ENCODE data around the gene SLC35G3.
"Not testable (repeated sequence)": the region's sequence is repeated elsewhere in the genome, so short reads cannot be mapped to it uniquely, and the experiment has no call there.

The SLC35G3 gene

DNA sequence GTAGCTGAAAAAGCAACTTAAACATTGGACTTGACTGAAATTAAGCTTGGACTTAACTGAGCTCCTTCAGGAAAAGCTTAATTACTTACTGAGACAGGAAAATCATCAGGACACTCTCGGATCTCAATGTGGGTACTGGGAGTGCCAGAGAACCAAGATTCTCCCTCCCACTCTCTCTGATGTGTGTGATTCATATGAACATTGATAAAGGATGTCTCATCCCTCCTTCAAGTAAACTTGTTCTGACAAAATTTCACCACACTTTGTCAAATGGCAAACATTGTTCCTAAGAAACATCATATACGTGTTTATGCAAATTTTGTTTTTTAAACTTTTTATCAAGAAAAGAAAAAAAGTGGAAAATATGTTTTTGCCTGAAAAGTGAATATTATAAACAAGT is 44.6 kb upstream of the SLC35G3 start:
- TF ChIP-seq CTCF (conservative IDR thresholded peaks at IDR 0.05; ENCODE audit: low read length) = no peak
- peak; percentile 53 for DNase-seq (ENCODE audit: low read depth)
- H3K4me3 ChIP-seq (ENCODE audit: low read length) = no peak overlapping the region

GRCh38 chr17:35236821-35237220 is 42.6 kb upstream of the SLC35G3 start:
- no peak overlapping the region for H3K4me3 ChIP-seq (ENCODE audit: low read length)
- no peak for TF ChIP-seq CTCF (conservative IDR thresholded peaks at IDR 0.05; ENCODE audit: low read length)
- DNase-seq (ENCODE audit: low read depth) = peak; percentile 47

- DNase-seq (ENCODE audit: low read depth) = no peak
- H3K4me3 ChIP-seq (ENCODE audit: low read length) = no peak overlapping the region
- no peak for TF ChIP-seq CTCF (conservative IDR thresholded peaks at IDR 0.05; ENCODE audit: low read length)
Measured at GRCh38 chr17:35235917-35236316, 41.7 kb upstream of the SLC35G3 start.

- no peak for TF ChIP-seq CTCF (conservative IDR thresholded peaks at IDR 0.05; ENCODE audit: low read length)
- H3K4me3 ChIP-seq (ENCODE audit: low read length) = no peak overlapping the region
- no peak for DNase-seq (ENCODE audit: low read depth)
Measured at GRCh38 chr17:35235289-35235688, 41.1 kb upstream of the SLC35G3 start.

DNA sequence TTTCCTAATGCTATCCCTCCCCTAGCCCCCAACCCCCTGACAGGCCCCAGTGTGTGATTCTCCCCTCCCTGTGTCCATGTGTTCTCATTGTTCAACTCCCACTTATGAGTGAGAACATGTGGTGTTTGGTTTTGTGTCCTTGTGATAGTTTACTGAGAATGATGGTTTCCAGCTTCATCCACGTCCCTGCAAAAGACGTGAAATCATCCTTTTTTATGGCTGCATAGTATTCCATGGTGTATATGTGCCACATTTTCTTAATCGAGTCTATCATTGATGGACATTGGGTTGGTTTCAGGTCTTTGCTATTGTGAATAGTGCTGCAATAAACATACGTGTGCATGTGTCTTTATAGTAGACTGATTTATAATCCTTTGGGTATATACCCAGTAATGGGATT is 40.1 kb upstream of the SLC35G3 start:
- H3K4me3 ChIP-seq (ENCODE audit: low read length); DNase-seq (ENCODE audit: low read depth): not testable (repeated sequence)

GRCh38 chr17:35229638-35230037 is 35.4 kb upstream of the SLC35G3 start:
- no peak for TF ChIP-seq CTCF (conservative IDR thresholded peaks at IDR 0.05; ENCODE audit: low read length)
- H3K4me3 ChIP-seq (ENCODE audit: low read length) = no peak overlapping the region
- DNase-seq (ENCODE audit: low read depth) = no peak

GRCh38 chr17:35227546-35227945 is 33.4 kb upstream of the SLC35G3 start:
- no peak overlapping the region for H3K4me3 ChIP-seq (ENCODE audit: low read length)
- TF ChIP-seq CTCF (conservative IDR thresholded peaks at IDR 0.05; ENCODE audit: low read length) = no peak
- DNase-seq (ENCODE audit: low read depth) = no peak

- no peak for TF ChIP-seq CTCF (conservative IDR thresholded peaks at IDR 0.05; ENCODE audit: low read length)
- DNase-seq (ENCODE audit: low read depth) = no peak
- no peak overlapping the region for H3K4me3 ChIP-seq (ENCODE audit: low read length)
Measured at GRCh38 chr17:35224436-35224835, 30.2 kb upstream of the SLC35G3 start.
